Muscle layer of duodenum (tissue), 2 donors: Measurements from ENCODE around the gene HDGF.

Experiments
- H3K27ac ChIP-seq: one replicate; pipeline ENCODE4 v1.7.0; 2013; ENCODE audit warnings: mild to moderate bottlenecking, low read length
- H3K27me3 ChIP-seq: one replicate; pipeline ENCODE4 v1.7.0; 2013; ENCODE audit warnings: low read depth, mild to moderate bottlenecking, control low read depth, low read length
- H3K36me3 ChIP-seq, 2 donors: one replicate each; pipeline ENCODE4 v1.7.0; 2013; ENCODE audit warnings: low read length in 2 of 2, control low read depth in 1 of 2, mild to moderate bottlenecking in 1 of 2; ENCODE audit not compliant: insufficient read depth in 2 of 2, control insufficient read depth in 1 of 2
- H3K4me1 ChIP-seq, 2 donors: one replicate each; pipeline ENCODE4 v1.7.0; 2013; ENCODE audit warnings: low read length in 2 of 2, mild to moderate bottlenecking in 2 of 2, control low read depth in 1 of 2, moderate library complexity in 1 of 2; ENCODE audit not compliant: insufficient read depth in 2 of 2, control insufficient read depth in 1 of 2
- H3K4me3 ChIP-seq, 2 donors: one replicate each; pipeline ENCODE4 v1.7.0; 2013; ENCODE audit warnings: low read length in 2 of 2, low read depth in 1 of 2, mild to moderate bottlenecking in 1 of 2
- H3K9me3 ChIP-seq, 2 donors: one replicate each; pipeline ENCODE4 v1.7.0; 2013; ENCODE audit warnings: low read length in 2 of 2, control low read depth in 1 of 2, mild to moderate bottlenecking in 1 of 2; ENCODE audit not compliant: control insufficient read depth in 1 of 2
- donor health status: healthy.

The HDGF gene

GRCh38 chr1:156781585-156782186 is 30.2 kb upstream of the HDGF start:
- Histone ChIP-seq H3K27ac (no peak overlapping the region), H3K27me3 (no peaks in the 10 kb centered on the region), H3K4me3 (no peak overlapping the region), H3K36me3 (peaks cover 16 to 39% of the 10 kb centered on the region in 2 donors), H3K9me3 (no peaks in the 10 kb centered on the region), H3K4me1 (peaks cover 5 to 12% of the 10 kb centered on the region in 2 donors)

DNA sequence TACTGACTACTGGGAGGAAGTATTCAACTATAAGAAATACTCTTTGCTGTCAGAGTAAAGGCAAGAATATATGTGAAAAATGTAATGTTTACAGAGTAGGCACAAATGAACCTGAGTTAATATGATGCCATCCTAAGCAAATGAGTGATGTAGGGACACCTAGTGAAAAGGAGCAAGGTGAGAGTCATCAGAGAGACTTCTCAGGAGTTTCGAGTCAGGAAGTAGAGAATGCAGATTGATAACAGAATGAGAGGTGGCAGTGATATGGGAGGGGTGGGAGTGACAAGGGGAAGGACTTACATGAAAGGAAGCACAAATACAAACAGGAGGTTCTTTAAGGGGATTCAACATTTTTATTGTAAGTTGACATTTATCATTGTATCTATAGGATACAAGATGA is 26.1 kb upstream of the HDGF start:
- Histone ChIP-seq H3K9me3 (no peaks in the 10 kb centered on the region), H3K4me1 (peaks cover 12 to 32% of the 10 kb centered on the region in 2 donors), H3K27me3 (no peaks in the 10 kb centered on the region), H3K27ac (no peak overlapping the region), H3K36me3 (peaks cover 7 to 11% of the 10 kb centered on the region in 2 donors), H3K4me3 (no peak overlapping the region)

- no peak overlapping the region for H3K4me3 ChIP-seq
- H3K27ac ChIP-seq, result no peak overlapping the region
- peaks cover under 1 to 6% of the 10 kb centered on the region in 2 donors for H3K36me3 ChIP-seq
- H3K27me3 ChIP-seq, result no peaks in the 10 kb centered on the region
- H3K9me3 ChIP-seq, result no peaks in the 10 kb centered on the region
- H3K4me1 ChIP-seq, result peaks cover 14 to 38% of the 10 kb centered on the region in 2 donors
Observed at GRCh38 chr1:156776942-156777341, 25.5 kb upstream of the HDGF start.

- no peak overlapping the region for H3K27ac ChIP-seq
- no peaks in the 10 kb centered on the region for H3K9me3 ChIP-seq
- H3K27me3 ChIP-seq, result no peaks in the 10 kb centered on the region
- no peak overlapping the region for H3K4me3 ChIP-seq
- peaks cover 14 to 46% of the 10 kb centered on the region in 2 donors for H3K4me1 ChIP-seq
- H3K36me3 ChIP-seq, result peaks cover 3 to 9% of the 10 kb centered on the region in 2 donors
Observed at GRCh38 chr1:156775799-156776198, 24.3 kb upstream of the HDGF start.

- peaks cover 17 to 64% of the 10 kb centered on the region in 2 donors for H3K4me1 ChIP-seq
- peak overlapping the region; percentile 3 for H3K27ac ChIP-seq
- H3K9me3 ChIP-seq, result no peaks in the 10 kb centered on the region
- peaks cover 6 to 15% of the 10 kb centered on the region in 2 donors for H3K36me3 ChIP-seq
- H3K27me3 ChIP-seq, result no peaks in the 10 kb centered on the region
- H3K4me3 ChIP-seq, result no peak overlapping the region
Observed at GRCh38 chr1:156773607-156774006, 22.1 kb upstream of the HDGF start.

GRCh38 chr1:156772728-156773497 is 21.4 kb upstream of the HDGF start:
- no peaks in the 10 kb centered on the region for H3K27me3 ChIP-seq
- H3K9me3 ChIP-seq, result no peaks in the 10 kb centered on the region
- H3K4me3 ChIP-seq, result no peak overlapping the region
- H3K4me1 ChIP-seq, result peaks cover 22 to 65% of the 10 kb centered on the region in 2 donors
- H3K36me3 ChIP-seq, result peaks cover 6 to 15% of the 10 kb centered on the region in 2 donors
- H3K27ac ChIP-seq, result peak overlapping the region; percentile 3

- Histone ChIP-seq H3K9me3 (no peaks in the 10 kb centered on the region), H3K27me3 (no peaks in the 10 kb centered on the region), H3K27ac (peak overlapping the region; percentile 3), H3K36me3 (peaks cover 6 to 15% of the 10 kb centered on the region in 2 donors), H3K4me3 (no peak overlapping the region), H3K4me1 (peaks cover 18 to 61% of the 10 kb centered on the region in 2 donors)
Observed at GRCh38 chr1:156772222-156772621, 20.7 kb upstream of the HDGF start.

DNA sequence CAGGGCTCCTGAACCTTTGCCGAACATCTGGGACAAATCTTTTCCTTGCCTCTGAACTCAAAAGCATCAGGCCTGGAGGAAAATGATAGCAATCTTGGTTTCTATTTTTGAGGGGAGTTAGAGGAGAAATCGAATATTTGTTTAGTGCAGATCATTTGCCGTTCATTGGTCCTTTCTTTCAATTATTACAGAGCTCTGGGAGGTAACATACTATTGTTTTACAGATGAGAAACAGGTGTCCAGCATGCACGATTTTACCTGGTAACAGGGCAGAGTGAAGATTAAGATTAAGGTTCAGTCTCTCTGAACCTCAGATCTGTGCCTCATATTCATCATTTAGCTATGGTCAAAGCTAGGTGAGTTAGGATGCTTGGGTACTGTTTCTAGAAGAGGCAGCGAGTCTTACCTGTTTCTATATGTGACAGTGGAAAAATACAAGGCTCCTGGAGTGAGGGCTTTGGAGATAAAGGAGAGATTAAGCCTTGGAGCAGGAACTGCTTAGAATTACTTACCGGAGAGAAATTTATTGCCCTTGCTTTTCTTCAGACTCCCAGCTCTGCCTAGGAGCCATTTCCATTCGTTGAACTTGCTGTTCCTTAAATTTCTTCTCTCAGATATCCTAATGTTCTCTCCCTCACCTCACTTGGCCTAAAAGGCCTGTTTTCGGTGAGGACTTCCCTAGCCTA is 17.3 kb upstream of the HDGF start:
- H3K36me3 ChIP-seq, result peaks cover 6 to 15% of the 10 kb centered on the region in 2 donors
- peak overlapping the region; percentile 97 for H3K27ac ChIP-seq
- H3K4me3 ChIP-seq, result peak overlapping the region; percentile 82 to 90
- H3K27me3 ChIP-seq, result no peaks in the 10 kb centered on the region
- no peaks in the 10 kb centered on the region for H3K9me3 ChIP-seq
- peaks cover 17 to 57% of the 10 kb centered on the region in 2 donors for H3K4me1 ChIP-seq

DNA sequence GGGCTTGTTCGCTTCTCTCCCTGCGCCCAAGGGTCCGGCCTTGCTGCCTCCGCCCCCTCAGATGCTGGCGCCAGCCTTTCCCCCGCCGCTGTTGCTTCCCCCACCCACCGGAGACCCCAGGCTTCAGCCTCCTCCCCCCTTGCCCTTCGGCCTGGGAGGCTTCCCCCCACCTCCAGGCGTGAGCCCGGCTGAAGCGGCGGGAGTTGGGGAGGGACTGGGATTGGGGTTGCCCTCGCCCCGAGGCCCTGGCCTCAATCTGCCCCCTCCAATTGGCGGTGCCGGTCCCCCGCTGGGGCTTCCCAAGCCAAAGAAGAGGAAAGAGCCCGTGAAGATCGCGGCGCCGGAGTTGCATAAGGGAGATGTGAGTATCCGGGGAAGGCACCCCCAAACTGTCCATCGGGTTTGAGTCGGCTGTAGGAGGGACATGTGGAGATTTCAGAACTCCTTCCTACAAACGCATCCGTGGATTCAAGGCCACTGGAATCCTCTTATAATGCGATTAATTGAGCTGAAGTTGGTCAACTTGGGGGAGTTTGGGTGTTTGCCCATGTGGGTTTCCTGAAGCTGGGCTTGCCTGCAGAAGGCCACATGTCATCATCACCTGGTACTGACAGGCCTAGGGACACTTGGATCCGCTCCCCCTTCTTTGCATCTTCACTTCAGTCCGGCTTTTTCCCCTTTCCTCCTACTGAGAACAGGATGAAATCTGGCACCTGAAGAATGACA is 16.6 kb upstream of the HDGF start:
- no peaks in the 10 kb centered on the region for H3K9me3 ChIP-seq
- H3K4me1 ChIP-seq, result peaks cover 12 to 51% of the 10 kb centered on the region in 2 donors
- H3K27ac ChIP-seq, result peak overlapping the region; percentile 97
- peak overlapping the region; percentile 82 to 90 for H3K4me3 ChIP-seq
- H3K27me3 ChIP-seq, result no peaks in the 10 kb centered on the region
- H3K36me3 ChIP-seq, result peaks cover 6 to 11% of the 10 kb centered on the region in 2 donors

- Histone ChIP-seq H3K4me3 (peak within 1 kb of the TSS; percentile 82 to 90), H3K4me1 (peaks cover 8 to 43% of the 10 kb centered on the region in 2 donors), H3K36me3 (peaks cover 6 to 11% of the 10 kb centered on the region in 2 donors), H3K27me3 (no peaks in the 10 kb centered on the region), H3K9me3 (no peaks in the 10 kb centered on the region), H3K27ac (peak within 1 kb of the TSS; percentile 98)
Observed at GRCh38 chr1:156767101-156767878, 15.8 kb upstream of the HDGF start, which contains the start of gene PRCC. Gene PRCC, plus strand, starts transcription at chr1:156767535. Its CDS starts 237 bp downstream, at chr1:156767772.
